Stimulated activated CD4-positive, alpha-beta T cell treated with anti-CD3 and anti-CD28 coated beads, TNF-alpha, amount 100 ng/mL, for 24 hours (primary cell): ENCODE measurements around the gene CCDC197.

Source experiments
- DNase-seq, 3 experiments: peaks; one replicate each; pipeline ENCODE4 v3.0.0-alpha.2; 2020; ENCODE audit warnings: low read depth in 3 of 3

CCDC197 gene

GRCh38 chr14:93997082-93997481 lies at the start of gene CCDC197:
TSS of gene CCDC197 (plus strand) at chr14:93997301. CDS start at chr14:93998132, 831 bp downstream.
- DNase-seq = no peak

GRCh38 chr14:93949511-93950075 lies 47.5 kb upstream of the CCDC197 start:
- DNase-seq = no peak

DNA sequence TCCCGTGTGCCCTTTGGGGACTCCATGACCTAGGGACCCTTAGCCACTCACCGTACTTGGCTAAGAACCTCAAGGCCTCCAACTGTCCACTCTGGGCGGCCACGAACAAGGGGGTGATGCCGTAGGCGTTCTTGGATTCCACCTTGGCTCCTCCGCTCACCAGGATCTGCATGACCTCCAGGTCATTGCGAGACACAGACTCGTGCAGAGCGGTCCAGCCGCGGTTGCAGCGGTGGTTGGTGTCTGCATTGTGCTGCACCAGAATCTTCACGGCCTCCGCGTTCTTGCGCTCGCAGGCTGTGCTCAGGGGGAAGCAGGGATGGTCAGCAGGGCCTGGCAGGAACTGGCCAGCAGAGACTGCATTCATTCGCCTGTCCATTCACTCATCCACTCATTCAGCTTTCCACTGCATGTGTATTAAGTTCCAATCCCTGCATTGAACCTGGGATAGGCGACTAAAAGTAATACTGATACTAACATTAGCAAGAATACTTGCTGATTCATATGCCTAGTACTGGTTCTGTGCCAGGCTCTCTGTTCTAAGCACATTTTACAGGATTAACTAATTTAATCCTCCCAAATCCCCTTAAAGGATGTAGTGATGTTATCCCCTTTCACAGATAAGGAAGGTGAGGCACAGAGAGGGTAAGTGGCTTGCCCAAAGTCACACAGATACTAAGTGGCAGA lies 46.0 kb upstream of the CCDC197 start:
- no peak for DNase-seq

DNA sequence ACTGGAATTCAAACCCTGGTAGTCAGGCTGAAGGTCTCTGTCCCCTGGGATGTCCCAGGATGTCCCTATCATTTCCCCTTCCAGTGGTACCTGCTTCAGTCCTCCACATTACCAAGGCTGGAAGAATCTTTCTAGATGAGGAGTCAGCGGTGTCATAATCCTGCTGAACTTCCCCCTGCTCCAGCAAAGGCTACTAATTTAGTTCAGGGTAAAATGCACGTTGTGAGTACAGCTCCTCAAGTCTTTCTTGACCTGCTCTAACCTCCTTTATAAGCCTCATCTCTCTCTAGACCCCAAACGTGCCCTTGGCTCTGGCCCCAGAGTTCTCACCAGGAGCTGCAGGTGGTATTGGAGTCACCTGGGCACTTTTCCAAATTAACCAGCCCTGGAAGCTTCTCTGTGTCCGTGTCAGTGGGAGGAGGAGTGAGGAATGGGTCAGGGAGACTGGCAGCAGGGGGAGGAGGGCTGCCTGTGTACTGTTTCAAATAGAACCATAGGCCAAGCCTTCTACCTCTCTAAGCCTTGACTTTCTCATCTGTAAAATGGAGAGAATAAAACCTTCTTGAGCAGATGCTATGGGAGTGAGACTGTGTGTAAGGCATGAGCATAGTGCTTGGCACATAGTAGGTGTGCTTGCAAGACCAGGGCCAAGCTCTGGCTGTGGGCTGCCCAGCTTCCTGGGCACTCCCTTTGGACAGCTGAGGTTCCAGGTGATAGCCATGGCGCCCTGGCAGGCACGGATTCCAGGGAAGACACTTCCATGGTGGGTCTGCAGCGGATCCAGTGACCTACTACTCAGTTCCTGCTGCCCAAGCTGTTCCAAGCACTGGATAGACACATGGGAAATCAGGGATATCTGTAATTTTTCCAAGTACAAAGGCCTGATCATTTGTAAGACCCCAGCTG lies 45.2 kb upstream of the CCDC197 start:
- DNase-seq = no peak

DNA sequence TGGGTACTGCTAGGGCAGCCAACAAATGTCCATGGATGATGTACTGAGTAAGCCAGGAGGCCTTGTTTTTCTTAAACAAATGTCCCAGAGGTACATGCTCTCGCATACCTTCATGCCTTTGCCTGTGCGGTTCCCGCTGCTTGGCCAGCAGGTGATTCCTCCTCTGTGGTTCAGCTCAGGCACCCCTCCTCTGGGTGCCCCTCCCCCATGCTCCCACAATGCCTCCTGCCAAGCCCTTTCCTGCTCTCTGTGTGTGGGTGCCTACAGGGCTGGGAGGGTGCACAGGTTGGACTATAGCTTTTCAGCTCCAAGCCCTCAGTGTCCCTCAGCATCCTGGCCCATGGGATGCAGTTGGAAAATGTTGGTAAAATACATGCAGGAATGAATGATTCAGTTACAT lies 44.3 kb upstream of the CCDC197 start:
- DNase-seq = no peak

DNA sequence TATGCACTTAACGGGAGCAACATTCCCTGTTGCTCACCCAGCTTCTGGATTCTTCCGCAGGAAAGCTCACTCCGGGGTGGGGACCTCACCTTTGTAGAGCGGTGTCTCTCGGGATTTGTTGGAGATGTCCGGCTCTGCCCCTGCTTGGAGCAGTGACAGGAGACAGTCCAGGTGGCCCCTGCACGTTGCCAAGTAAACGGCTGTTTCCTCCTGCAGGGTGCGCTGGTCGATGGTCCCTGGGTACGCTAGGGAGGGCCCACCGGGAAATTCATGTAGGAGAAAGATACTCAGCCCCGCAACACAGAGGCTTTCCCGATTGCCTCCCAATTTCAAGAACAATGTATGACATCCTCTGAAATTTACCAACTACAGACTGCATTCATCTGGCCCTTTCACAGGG lies 43.8 kb upstream of the CCDC197 start:
- DNase-seq = no peak

GRCh38 chr14:93953739-93954515 lies 43.2 kb upstream of the CCDC197 start:
- DNase-seq = no peak

DNA sequence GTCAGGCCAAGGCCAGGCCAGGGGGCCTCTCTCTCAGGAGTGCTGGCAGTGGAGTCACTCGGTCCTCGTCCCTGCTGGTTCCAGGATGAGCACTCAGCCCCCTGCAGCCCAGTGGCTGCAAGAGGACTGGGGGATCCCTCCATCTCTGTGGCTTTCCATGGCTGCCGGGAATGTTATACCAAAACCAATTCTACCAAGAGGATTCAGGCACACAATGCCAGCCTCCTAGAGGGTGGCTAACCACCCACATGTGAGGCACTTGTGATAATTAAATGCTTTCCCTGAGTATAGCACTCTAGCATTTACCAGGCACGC lies 42.6 kb upstream of the CCDC197 start:
- no peak for DNase-seq

DNA sequence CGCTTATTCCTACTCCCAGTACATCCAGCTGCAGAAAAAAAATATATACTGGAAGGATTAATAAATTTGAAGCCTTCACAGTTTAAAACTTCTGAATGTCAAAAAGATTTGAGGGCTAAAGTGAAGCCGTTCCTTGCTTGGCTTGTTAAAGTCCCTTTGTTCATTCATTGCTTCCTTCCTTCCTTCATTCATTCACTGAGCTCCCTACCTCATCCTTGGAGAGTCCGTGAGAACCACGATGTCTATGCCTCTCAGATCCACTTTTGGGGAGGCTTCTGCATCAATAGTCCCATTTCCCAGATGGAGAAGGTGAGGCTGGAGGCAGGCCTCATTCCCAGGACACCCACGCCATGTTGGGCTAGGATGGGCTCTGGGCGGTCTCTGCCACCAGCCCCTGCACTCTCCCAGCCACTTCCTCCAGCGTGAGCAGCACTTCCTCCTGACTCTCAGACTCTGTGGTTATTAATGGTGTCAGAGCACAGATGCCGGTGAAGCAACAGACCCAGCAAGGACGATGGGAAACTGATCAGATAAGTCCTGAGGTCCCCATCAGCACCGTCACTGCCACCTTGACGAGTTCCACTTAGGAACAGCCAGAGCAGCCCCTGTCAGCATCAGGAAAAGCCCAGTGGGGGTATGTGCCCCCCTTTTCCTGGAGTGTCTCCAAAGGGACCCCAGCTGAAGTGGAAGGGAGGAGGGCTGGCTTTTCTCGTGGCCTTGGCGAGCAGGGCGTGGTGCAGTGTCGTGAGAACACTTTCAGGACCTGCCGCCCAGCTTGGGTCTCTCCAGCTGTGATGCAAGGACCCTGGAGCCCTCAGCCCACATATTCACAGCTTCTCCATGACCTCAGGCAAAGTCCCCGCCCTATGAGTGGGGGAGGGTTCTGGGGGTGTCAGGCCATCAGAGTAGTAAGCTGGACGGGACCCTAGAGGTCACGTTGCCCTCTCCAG lies 41.9 kb upstream of the CCDC197 start:
- DNase-seq = no peak

DNA sequence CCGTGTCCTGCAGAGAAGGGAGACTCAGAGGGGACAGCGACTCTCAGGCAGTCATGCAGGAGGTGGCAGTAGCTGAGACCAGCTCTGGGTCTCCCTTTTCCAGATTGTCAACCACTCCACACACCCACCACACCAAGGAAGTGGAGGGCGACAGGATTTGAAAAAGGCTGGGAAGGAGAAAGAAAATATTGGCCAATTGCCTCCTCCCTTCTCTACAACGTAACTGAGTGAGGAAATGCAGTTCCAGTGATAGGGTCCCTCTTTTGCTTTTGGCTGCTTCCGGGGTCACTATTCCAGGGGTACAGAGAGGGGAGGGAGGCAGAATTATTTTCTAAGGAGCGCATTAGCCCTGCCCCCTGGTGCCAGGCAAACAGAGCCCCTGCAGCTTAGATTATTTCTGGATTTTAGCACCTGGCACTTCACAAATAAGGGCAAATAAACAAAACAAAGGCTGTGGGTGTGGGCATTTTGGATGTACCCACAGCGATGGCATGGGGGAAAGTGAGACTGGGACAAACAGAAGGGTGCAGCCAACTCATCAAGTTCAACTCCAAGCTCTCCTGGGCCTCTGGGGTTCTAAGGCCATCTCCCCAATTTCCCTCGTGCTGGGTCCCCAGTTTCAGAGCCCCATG lies 41.1 kb upstream of the CCDC197 start:
- no peak for DNase-seq

- DNase-seq = no peak
Measured at GRCh38 chr14:93956514-93957332, 40.4 kb upstream of the CCDC197 start.

DNA sequence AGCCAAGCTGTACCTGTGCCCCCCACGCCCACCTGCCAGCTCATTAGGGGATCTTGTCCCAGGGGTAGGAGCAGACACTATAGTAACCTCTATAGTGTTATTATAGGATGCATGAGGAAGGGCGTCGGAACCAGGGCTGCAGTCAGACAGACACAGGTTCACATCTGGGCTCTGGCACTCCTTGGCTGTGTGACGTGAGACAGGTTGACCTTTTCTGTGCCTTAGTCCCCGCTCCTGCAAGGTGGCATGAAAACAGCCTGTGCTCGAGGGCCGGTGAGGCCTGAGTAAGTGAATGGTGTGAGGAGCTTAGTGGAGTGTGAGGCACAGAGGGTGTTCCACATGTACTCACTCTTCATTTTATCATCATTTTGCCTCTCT lies 39.8 kb upstream of the CCDC197 start:
- DNase-seq = no peak

GRCh38 chr14:93957751-93958566 lies 39.1 kb upstream of the CCDC197 start:
- DNase-seq = no peak

DNA sequence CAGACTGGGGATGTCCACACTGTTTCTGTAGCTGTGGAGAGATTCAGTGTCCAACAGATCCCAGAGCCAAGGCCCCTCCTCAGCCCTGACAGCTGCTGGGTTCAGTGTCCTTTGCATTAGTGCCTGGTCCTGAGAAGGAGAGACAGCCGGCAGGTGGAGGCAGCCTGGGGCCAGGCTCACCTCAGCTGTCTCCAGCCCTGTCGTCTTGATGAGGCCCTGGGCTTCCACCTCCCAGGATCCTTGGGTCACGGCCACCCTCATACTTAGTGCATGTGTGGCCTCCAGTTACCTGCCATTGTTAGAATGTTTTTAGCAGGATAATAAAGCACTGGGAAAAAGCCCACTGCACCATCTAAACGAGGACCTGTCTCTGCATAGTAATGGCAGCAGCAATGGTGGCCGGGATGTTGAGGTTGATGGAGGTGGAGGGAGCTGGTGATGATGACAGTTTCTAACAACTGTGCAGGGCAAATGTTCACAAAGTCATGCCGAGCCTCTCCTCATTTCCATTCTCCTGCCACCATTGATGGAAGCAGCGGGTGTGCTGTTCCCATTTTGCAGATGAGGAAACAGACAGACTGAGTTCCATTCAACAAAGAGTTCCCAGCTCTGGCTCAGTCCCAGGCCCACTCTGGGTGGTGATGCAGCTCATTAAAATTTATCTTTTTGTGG lies 38.4 kb upstream of the CCDC197 start:
- DNase-seq = no peak

DNA sequence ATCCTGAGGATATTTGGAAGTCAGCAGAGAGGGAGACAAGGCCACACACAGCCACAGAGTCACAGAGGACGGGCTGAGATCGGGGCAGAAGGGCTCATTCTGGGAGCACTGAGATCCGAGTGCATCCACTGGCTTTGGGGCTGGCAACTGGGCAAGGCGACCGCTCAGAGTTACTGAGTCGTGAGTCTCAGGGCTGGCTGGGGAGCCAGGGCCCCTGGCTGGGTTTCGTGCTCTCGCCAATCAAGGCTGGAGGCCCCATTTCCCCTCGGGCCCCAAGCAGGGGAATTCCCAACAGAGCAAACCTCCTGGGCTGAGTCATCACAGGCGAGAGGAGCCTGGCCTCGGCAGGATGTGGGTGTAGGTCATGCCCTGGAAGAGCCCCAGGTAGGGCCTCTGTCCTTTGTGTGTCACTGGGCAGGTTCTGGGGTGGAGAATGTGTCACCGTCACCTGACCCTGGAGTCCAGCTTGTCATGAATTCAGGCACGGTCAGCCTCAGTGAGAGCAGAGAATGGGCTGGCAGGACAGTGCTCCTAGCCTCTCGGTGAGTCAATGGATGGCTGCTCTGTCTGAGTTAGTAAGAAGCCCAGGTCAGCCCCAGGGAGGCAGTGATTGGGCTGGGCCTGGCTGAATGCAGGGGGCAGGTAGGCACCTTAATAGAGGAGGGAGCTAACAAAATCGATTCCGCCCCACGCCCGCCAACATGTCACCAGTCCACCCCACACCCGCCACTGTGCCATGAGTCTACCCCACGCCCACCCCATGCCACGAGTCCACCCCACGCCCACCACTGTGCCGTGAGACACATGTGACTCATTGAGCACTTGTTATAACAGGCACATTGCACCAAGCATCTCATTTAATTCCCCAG lies 37.6 kb upstream of the CCDC197 start:
- DNase-seq = peak; percentile 82 to 95 (median 91)

GRCh38 chr14:93960108-93960475 lies 37.0 kb upstream of the CCDC197 start:
- DNase-seq = no peak

DNA sequence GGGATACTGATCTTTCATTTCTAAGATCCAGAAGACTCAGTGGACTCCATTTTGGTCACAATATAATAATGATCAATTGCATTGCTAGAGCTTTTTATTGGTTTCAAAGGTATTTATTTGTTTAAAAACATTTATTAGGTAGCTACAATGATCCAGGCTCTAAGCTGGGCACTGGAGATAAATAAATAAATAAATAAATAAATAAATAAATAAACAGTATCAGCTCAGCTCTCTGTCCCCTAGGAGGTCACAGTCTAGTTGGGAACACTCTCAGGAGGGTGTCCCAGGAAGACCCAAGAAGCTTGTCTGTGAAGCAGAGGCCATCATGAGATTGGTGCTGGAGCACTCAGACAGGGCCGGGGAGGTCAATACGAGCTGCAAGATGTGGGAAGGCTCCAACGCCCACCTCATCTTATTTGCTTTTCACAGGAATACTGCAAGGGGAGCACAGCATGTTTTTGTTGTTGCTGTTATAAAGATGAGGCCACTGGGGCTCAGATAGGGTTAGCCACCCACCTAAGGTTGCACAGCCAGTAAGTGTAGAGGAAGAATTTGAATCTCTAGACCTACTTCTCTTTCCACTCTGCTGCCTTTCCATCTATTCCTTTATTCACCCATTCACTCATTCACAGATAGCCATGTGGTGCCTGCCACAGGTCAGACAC lies 36.2 kb upstream of the CCDC197 start:
- DNase-seq = no peak
